CD14-positive monocyte (primary cell): Measurements from ENCODE around the gene NMNAT3. TPM values are rescaled to one million over a fixed set of nuclear protein-coding genes. Genes with fewer than 3 reads are reported as not detected.

Experiments
- DNase-seq, 3 donors: peaks; one replicate each; pipeline ENCODE4 v3.0.0-alpha.2; 2011 to 2022
- H2AFZ ChIP-seq: 2 replicates; pipeline ENCODE4 v1.6.0; 2012; ENCODE audit warnings: mild to moderate bottlenecking, low read depth, low read length, inconsistent platforms; ENCODE audit not compliant: insufficient read depth, poor library complexity, severe bottlenecking
- H3K27ac ChIP-seq, 2 donors: 1 replicate in 1 of 2; 2 replicates in 1 of 2; pipeline ENCODE4 v1.5.1; 2012 to 2013; ENCODE audit warnings: low read length in 2 of 2, control low read depth in 1 of 2, inconsistent platforms in 1 of 2, low read depth in 1 of 2, mild to moderate bottlenecking in 1 of 2
- H3K27me3 ChIP-seq, 2 donors: one replicate each; pipeline versions ENCODE4 v1.6.0 to v1.6.1; 2011 to 2013; ENCODE audit warnings: low read length in 2 of 2; ENCODE audit not compliant: control insufficient read depth in 2 of 2, insufficient read depth in 2 of 2
- H3K36me3 ChIP-seq, 2 donors: replicated peaks in 1 of 2; 1 replicate in 1 of 2; 2 replicates in 1 of 2; pipeline versions ENCODE4 v1.5.1 to v1.6.1; 2012 to 2013; ENCODE audit warnings: low read length in 2 of 2, control low read depth in 1 of 2, inconsistent platforms in 1 of 2, mild to moderate bottlenecking in 1 of 2; ENCODE audit not compliant: insufficient read depth in 2 of 2, control insufficient read depth in 1 of 2
- H3K4me1 ChIP-seq, 2 donors: 1 replicate in 1 of 2; 2 replicates in 1 of 2; pipeline versions ENCODE4 v1.5.1 to v1.6.1; 2012 to 2013; ENCODE audit warnings: low read length in 2 of 2, control low read depth in 1 of 2, inconsistent platforms in 1 of 2, mild to moderate bottlenecking in 1 of 2, moderate library complexity in 1 of 2; ENCODE audit not compliant: insufficient read depth in 2 of 2, control insufficient read depth in 1 of 2
- H3K4me2 ChIP-seq: replicated peaks from 2 replicates; pipeline ENCODE3; 2012; ENCODE audit warnings: low read length, moderate library complexity, mild to moderate bottlenecking; ENCODE audit not compliant: poor library complexity, severe bottlenecking; ENCODE audit errors: extremely low read depth
- H3K4me3 ChIP-seq, 3 experiments: fragments of 200-600 bp in 1 of 3; sonication (generic) in 1 of 3; replicated peaks in 1 of 3; 1 replicate in 2 of 3; 2 replicates in 1 of 3; pipeline ENCODE4 v1.5.1; 2011 to 2013; ENCODE audit warnings: low read length in 3 of 3, mild to moderate bottlenecking in 3 of 3, control low read depth in 2 of 3, low read depth in 2 of 3, inconsistent platforms in 1 of 3, moderate library complexity in 1 of 3
- H3K79me2 ChIP-seq: 2 replicates; pipeline ENCODE4 v1.6.0; 2012; ENCODE audit warnings: mild to moderate bottlenecking, control low read depth, inconsistent platforms, low read length, moderate library complexity; ENCODE audit not compliant: insufficient read depth
- H3K9ac ChIP-seq: 2 replicates; pipeline ENCODE4 v1.6.0; 2017; ENCODE audit warnings: low read length, mild to moderate bottlenecking; ENCODE audit not compliant: insufficient read depth, poor library complexity, severe bottlenecking
- H3K9me3 ChIP-seq, 2 donors: replicated peaks in 1 of 2; 1 replicate in 1 of 2; 2 replicates in 1 of 2; pipeline versions ENCODE4 v1.5.1 to v1.6.1; 2012 to 2013; ENCODE audit warnings: low read length in 2 of 2, control low read depth in 1 of 2; ENCODE audit not compliant: control insufficient read depth in 1 of 2, insufficient read depth in 1 of 2
- H4K20me1 ChIP-seq: 2 replicates; pipeline ENCODE4 v1.6.0; 2012; ENCODE audit warnings: mild to moderate bottlenecking, low read length, control low read depth, moderate library complexity; ENCODE audit not compliant: insufficient read depth
- H3K27ac Mint-ChIP-seq, 7 donors: one replicate each; pipeline ENCODE4 v1.8.0; 2020; ENCODE audit warnings: mild to moderate bottlenecking in 7 of 7, mixed read lengths in 7 of 7, moderate library complexity in 6 of 7, inconsistent platforms in 2 of 7
- H3K27me3 Mint-ChIP-seq, 3 donors: one replicate each; pipeline ENCODE4 v1.8.0; 2021 to 2022; ENCODE audit warnings: low read depth in 3 of 3, mild to moderate bottlenecking in 3 of 3, mixed read lengths in 3 of 3, moderate library complexity in 3 of 3, inconsistent platforms in 1 of 3
- H3K36me3 Mint-ChIP-seq, 2 donors: one replicate each; pipeline ENCODE4 v1.8.0; 2020; ENCODE audit warnings: mixed read lengths in 2 of 2, inconsistent platforms in 1 of 2, mild to moderate bottlenecking in 1 of 2
- H3K4me1 Mint-ChIP-seq: one replicate; pipeline ENCODE4 v1.8.0; 2020; ENCODE audit warnings: mild to moderate bottlenecking, mixed read lengths
- H3K4me3 Mint-ChIP-seq, 2 donors: one replicate each; pipeline ENCODE4 v1.8.0; 2020; ENCODE audit warnings: mild to moderate bottlenecking in 2 of 2, mixed read lengths in 2 of 2, moderate library complexity in 1 of 2
- H3K9me3 Mint-ChIP-seq, 7 donors: one replicate each; pipeline ENCODE4 v1.8.0; 2020 to 2022; ENCODE audit warnings: mixed read lengths in 7 of 7, mild to moderate bottlenecking in 6 of 7, moderate library complexity in 6 of 7, inconsistent platforms in 2 of 7
- WGBS: methylation state at CpG from one replicate; pipeline ENCODE4 v1.1.5; 2013; ENCODE audit warnings: missing lambda C conversion rate; ENCODE audit not compliant: insufficient coverage; 5-methylcytosine and 5-hydroxymethylcytosine counted together
- intact Hi-C, 2 donors: fragments of 100-400 bp; cut with micrococcal nuclease; formaldehyde crosslinking; loops; one replicate each; pipeline versions ENCODE4 v1.15.0 to v1.15.1; 2023
- polyA plus RNA-seq, 3 donors: library from polyadenylated mRNA; depleted of rRNA in 1 of 3; unstranded in 2 of 3; stranded (reverse) in 1 of 3; fragments of 300-500 nt in 2 of 3; fragments of >200 nt in 1 of 3; fragmentation: Illumina TruSeq in 2 of 3; gene quantifications; 1 replicate in 2 of 3; 2 replicates in 1 of 3; pipeline ENCODE4 v1.2.3, GENCODE V29; 2012 to 2021
- TF ChIP-seq, protein P1 (sequence below): fragments of 200-600 bp; IDR thresholded peaks from one replicate; pipeline ENCODE4 v1.8.0; 2022; ENCODE audit warnings: antibody characterized with exemption, mild to moderate bottlenecking

The NMNAT3 gene
- polyA plus RNA-seq, 3 donors, result 1.4 to 5.7 (median 2.9) TPM

DNA sequence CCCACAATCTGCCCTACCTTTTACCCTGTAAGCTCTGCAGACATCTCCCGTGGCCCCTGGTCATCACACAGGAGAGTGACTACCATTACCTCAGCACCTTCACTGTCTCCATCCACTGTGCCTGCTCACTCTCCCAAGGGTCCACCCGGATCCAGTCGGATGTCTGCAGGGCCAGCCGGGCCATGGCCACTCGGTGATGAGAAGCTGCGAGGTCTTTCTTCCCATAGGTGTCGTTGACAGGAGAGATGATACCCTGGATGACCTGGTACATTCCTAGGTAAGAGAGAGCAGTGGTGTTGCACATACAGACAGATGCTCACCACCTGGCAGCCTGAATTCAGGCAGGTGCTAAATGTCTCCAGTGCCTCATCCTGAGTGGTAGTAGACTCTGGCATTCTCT lies 99.0 kb downstream of the NMNAT3 start:
- Histone ChIP-seq H3K27ac (no peak overlapping the region), H3K4me2 (no peak overlapping the region), H3K4me3 (no peak overlapping the region), H3K79me2 (no peaks in the 10 kb centered on the region), H3K36me3 (no peaks in the 10 kb centered on the region), H3K4me1 (peaks cover 10 to 11% of the 10 kb centered on the region in 2 donors), H3K27me3 (no peaks in the 10 kb centered on the region), H3K9ac (no peak overlapping the region), H4K20me1 (no peaks in the 10 kb centered on the region), H3K9me3 (no peaks in the 10 kb centered on the region), H2AFZ (no peak overlapping the region)
- TF ChIP-seq, protein P1, sequence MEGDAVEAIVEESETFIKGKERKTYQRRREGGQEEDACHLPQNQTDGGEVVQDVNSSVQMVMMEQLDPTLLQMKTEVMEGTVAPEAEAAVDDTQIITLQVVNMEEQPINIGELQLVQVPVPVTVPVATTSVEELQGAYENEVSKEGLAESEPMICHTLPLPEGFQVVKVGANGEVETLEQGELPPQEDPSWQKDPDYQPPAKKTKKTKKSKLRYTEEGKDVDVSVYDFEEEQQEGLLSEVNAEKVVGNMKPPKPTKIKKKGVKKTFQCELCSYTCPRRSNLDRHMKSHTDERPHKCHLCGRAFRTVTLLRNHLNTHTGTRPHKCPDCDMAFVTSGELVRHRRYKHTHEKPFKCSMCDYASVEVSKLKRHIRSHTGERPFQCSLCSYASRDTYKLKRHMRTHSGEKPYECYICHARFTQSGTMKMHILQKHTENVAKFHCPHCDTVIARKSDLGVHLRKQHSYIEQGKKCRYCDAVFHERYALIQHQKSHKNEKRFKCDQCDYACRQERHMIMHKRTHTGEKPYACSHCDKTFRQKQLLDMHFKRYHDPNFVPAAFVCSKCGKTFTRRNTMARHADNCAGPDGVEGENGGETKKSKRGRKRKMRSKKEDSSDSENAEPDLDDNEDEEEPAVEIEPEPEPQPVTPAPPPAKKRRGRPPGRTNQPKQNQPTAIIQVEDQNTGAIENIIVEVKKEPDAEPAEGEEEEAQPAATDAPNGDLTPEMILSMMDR, result no peak
- Mint-ChIP-seq H3K4me3 (no peak overlapping the region), H3K27ac (no peak overlapping the region), H3K27me3 (peaks cover 0 to 2% (median 1%) of the 10 kb centered on the region in 3 donors), H3K4me1 (peaks cover 11% of the 10 kb centered on the region), H3K9me3 (no peaks in the 10 kb centered on the region), H3K36me3 (peaks cover 0 to 3% of the 10 kb centered on the region in 2 donors)
- no peak for DNase-seq
- WGBS, result 100% methylated on average over 6 of the region's 7 CpGs
- intact Hi-C loops, result no loop called here

- Histone ChIP-seq H3K9ac (no peak overlapping the region), H4K20me1 (no peaks in the 10 kb centered on the region), H3K9me3 (no peaks in the 10 kb centered on the region), H3K36me3 (no peaks in the 10 kb centered on the region), H3K27ac (no peak overlapping the region), H3K4me2 (no peak overlapping the region), H3K79me2 (no peaks in the 10 kb centered on the region), H3K27me3 (no peaks in the 10 kb centered on the region), H2AFZ (no peak overlapping the region), H3K4me1 (peaks cover 18 to 20% of the 10 kb centered on the region in 2 donors), H3K4me3 (no peak overlapping the region)
- Mint-ChIP-seq H3K27ac (no peak overlapping the region), H3K4me1 (peaks cover 20% of the 10 kb centered on the region), H3K36me3 (peaks cover 0 to 3% of the 10 kb centered on the region in 2 donors), H3K27me3 (peaks cover 0 to 2% (median 1%) of the 10 kb centered on the region in 3 donors), H3K9me3 (no peaks in the 10 kb centered on the region), H3K4me3 (no peak overlapping the region)
- no peak for DNase-seq
- TF ChIP-seq, protein P1, result no peak
- intact Hi-C loops, result no loop called here
Measured at GRCh38 chr3:139577909-139578308, 99.9 kb downstream of the NMNAT3 start.
